Measurements from ENCODE around the gene HSD17B3.
"Not testable (repeated sequence)": the region's sequence is repeated elsewhere in the genome, so short reads cannot be mapped to it uniquely, and the experiment has no call there.

Gene HSD17B3

GRCh38 chr9:96302021-96302420 lies at the start of gene HSD17B3:
Gene HSD17B3 (minus strand): TSS chr9:96302176. CDS start chr9:96302104, 72 bp downstream.
- Mint-ChIP-seq H3K4me1 (no peaks in the 10 kb centered on the region), H3K27me3 (no peaks in the 10 kb centered on the region), H3K4me3 (no peak within 1 kb of the TSS), H3K9me3 (no peaks in the 10 kb centered on the region), H3K27ac (no peak within 1 kb of the TSS), H3K36me3 (ENCODE audit: low read depth) (no peaks in the 10 kb centered on the region)
- no peak for ATAC-seq
- no peak for DNase-seq

GRCh38 chr9:96350866-96351265 lies 48.9 kb upstream of the HSD17B3 start:
- Mint-ChIP-seq H3K36me3 (ENCODE audit: low read depth) (peaks cover 3% of the 10 kb centered on the region), H3K27ac (no peak overlapping the region), H3K4me3 (no peak overlapping the region), H3K27me3 (no peaks in the 10 kb centered on the region), H3K9me3 (no peaks in the 10 kb centered on the region), H3K4me1 (no peaks in the 10 kb centered on the region)
- ATAC-seq (no peak), DNase-seq (no peak)

- Mint-ChIP-seq H3K36me3 (ENCODE audit: low read depth) (peaks cover 3% of the 10 kb centered on the region), H3K4me1 (peaks cover 3% of the 10 kb centered on the region), H3K4me3 (no peak overlapping the region), H3K27me3 (no peaks in the 10 kb centered on the region), H3K9me3 (no peaks in the 10 kb centered on the region), H3K27ac (no peak overlapping the region)
- ATAC-seq = no peak
- DNase-seq = no peak
Measured at GRCh38 chr9:96348261-96348660, 46.3 kb upstream of the HSD17B3 start.

- ATAC-seq (no peak), DNase-seq (no peak)
- peaks cover 3% of the 10 kb centered on the region for H3K4me1 Mint-ChIP-seq
- H3K9me3 Mint-ChIP-seq = no peaks in the 10 kb centered on the region
- no peaks in the 10 kb centered on the region for H3K27me3 Mint-ChIP-seq
- H3K4me3 Mint-ChIP-seq = no peak overlapping the region
- peaks cover 3% of the 10 kb centered on the region for H3K36me3 Mint-ChIP-seq (ENCODE audit: low read depth)
- H3K27ac Mint-ChIP-seq = no peak overlapping the region
Measured at GRCh38 chr9:96345551-96345950, 43.6 kb upstream of the HSD17B3 start.

- Mint-ChIP-seq H3K27me3 (no peaks in the 10 kb centered on the region), H3K36me3 (ENCODE audit: low read depth) (peaks cover 3% of the 10 kb centered on the region), H3K4me3 (no peak overlapping the region), H3K4me1 (peaks cover 10% of the 10 kb centered on the region), H3K9me3 (no peaks in the 10 kb centered on the region), H3K27ac (no peak overlapping the region)
- no peak for ATAC-seq
- no peak for DNase-seq
Measured at GRCh38 chr9:96344458-96345180, 42.6 kb upstream of the HSD17B3 start.

- H3K27me3 Mint-ChIP-seq = no peaks in the 10 kb centered on the region
- peaks cover 12% of the 10 kb centered on the region for H3K4me1 Mint-ChIP-seq
- ATAC-seq (no peak), DNase-seq (no peak)
- no peaks in the 10 kb centered on the region for H3K9me3 Mint-ChIP-seq
- H3K4me3 Mint-ChIP-seq = no peak overlapping the region
- H3K27ac Mint-ChIP-seq = no peak overlapping the region
- peaks cover 3% of the 10 kb centered on the region for H3K36me3 Mint-ChIP-seq (ENCODE audit: low read depth)
Measured at GRCh38 chr9:96343515-96344360, 41.8 kb upstream of the HSD17B3 start.

GRCh38 chr9:96342571-96343245 lies 40.7 kb upstream of the HSD17B3 start:
- ATAC-seq (no peak), DNase-seq (no peak)
- H3K27ac Mint-ChIP-seq = no peak overlapping the region

GRCh38 chr9:96340707-96341106 lies 38.7 kb upstream of the HSD17B3 start:
- Mint-ChIP-seq H3K4me1 (peaks cover 12% of the 10 kb centered on the region), H3K9me3 (no peaks in the 10 kb centered on the region), H3K4me3 (no peak overlapping the region), H3K36me3 (ENCODE audit: low read depth) (no peaks in the 10 kb centered on the region), H3K27me3 (no peaks in the 10 kb centered on the region), H3K27ac (no peak overlapping the region)
- DNase-seq = no peak
- ATAC-seq = no peak

More at GRCh38 chr9:96342571-96343245, 40.7 kb upstream of the HSD17B3 start:
- no peaks in the 10 kb centered on the region for H3K9me3 Mint-ChIP-seq
- H3K36me3 Mint-ChIP-seq (ENCODE audit: low read depth) = no peaks in the 10 kb centered on the region
- no peak overlapping the region for H3K4me3 Mint-ChIP-seq
- H3K4me1 Mint-ChIP-seq = peaks cover 12% of the 10 kb centered on the region
- no peaks in the 10 kb centered on the region for H3K27me3 Mint-ChIP-seq

GRCh38 chr9:96338299-96338698 lies 36.3 kb upstream of the HSD17B3 start:
- no peak overlapping the region for H3K4me3 Mint-ChIP-seq
- H3K27me3 Mint-ChIP-seq = no peaks in the 10 kb centered on the region
- H3K4me1 Mint-ChIP-seq = peaks cover 8% of the 10 kb centered on the region
- ATAC-seq = no peak
- H3K9me3 Mint-ChIP-seq = no peaks in the 10 kb centered on the region
- H3K36me3 Mint-ChIP-seq (ENCODE audit: low read depth) = peaks cover 1% of the 10 kb centered on the region
- no peak for DNase-seq
- H3K27ac Mint-ChIP-seq = no peak overlapping the region

GRCh38 chr9:96333958-96334357 lies 32.0 kb upstream of the HSD17B3 start:
- Mint-ChIP-seq H3K4me3 (no peak overlapping the region), H3K27me3 (no peaks in the 10 kb centered on the region), H3K4me1 (no peaks in the 10 kb centered on the region), H3K9me3 (no peaks in the 10 kb centered on the region), H3K27ac (no peak overlapping the region), H3K36me3 (ENCODE audit: low read depth) (peaks cover 1% of the 10 kb centered on the region)
- DNase-seq = no peak
- ATAC-seq = no peak

- DNase-seq = no peak
- Mint-ChIP-seq H3K36me3 (ENCODE audit: low read depth) (peaks cover 1% of the 10 kb centered on the region), H3K4me1 (no peaks in the 10 kb centered on the region), H3K9me3 (no peaks in the 10 kb centered on the region), H3K27me3 (no peaks in the 10 kb centered on the region), H3K27ac (no peak overlapping the region), H3K4me3 (no peak overlapping the region)
- ATAC-seq = no peak
Measured at GRCh38 chr9:96331236-96331947, 29.4 kb upstream of the HSD17B3 start.

- Mint-ChIP-seq H3K36me3 (ENCODE audit: low read depth) (no peaks in the 10 kb centered on the region), H3K9me3 (no peaks in the 10 kb centered on the region), H3K4me1 (no peaks in the 10 kb centered on the region), H3K27ac (no peak overlapping the region), H3K27me3 (no peaks in the 10 kb centered on the region), H3K4me3 (no peak overlapping the region)
- peak; percentile 52 for ATAC-seq
- DNase-seq = peak; percentile 39
Measured at GRCh38 chr9:96327694-96328352, 25.8 kb upstream of the HSD17B3 start.

- ATAC-seq = no peak
Measured at GRCh38 chr9:96323169-96323568, 21.2 kb upstream of the HSD17B3 start.

GRCh38 chr9:96322736-96323135 lies 20.8 kb upstream of the HSD17B3 start:
- not testable (repeated sequence) for DNase-seq; ATAC-seq; H3K27me3 Mint-ChIP-seq; H3K36me3 Mint-ChIP-seq (ENCODE audit: low read depth); H3K27ac Mint-ChIP-seq; H3K4me3 Mint-ChIP-seq; H3K9me3 Mint-ChIP-seq; H3K4me1 Mint-ChIP-seq

More at GRCh38 chr9:96323169-96323568, 21.2 kb upstream of the HSD17B3 start:
- Mint-ChIP-seq H3K36me3 (ENCODE audit: low read depth) (no peaks in the 10 kb centered on the region), H3K27me3 (no peaks in the 10 kb centered on the region), H3K27ac (no peak overlapping the region), H3K4me3 (no peak overlapping the region), H3K9me3 (no peaks in the 10 kb centered on the region), H3K4me1 (no peaks in the 10 kb centered on the region)
- no peak for DNase-seq
